SH-SY5Y (cell line): Measurements from ENCODE around the gene IL12RB1.

ENCODE experiments used
- GATA2 ChIP-seq: IDR thresholded peaks from 2 replicates; pipeline ENCODE4 v1.6.1; 2011; ENCODE audit warnings: mild to moderate bottlenecking, low read depth, low read length
- GATA3 ChIP-seq: IDR thresholded peaks from 2 replicates; pipeline ENCODE4 v1.6.1; 2011; ENCODE audit warnings: low read depth, mild to moderate bottlenecking, low read length, moderate library complexity

GRCh38 chr19:18010149-18010548, 76.6 kb downstream of the IL12RB1 start:
- TF ChIP-seq GATA2, result no peak
- TF ChIP-seq GATA3, result no peak
